GM21528 (cell line): Measurements from ENCODE around the gene IFNLR1.

Experiments
- ATAC-seq: cut with Tn5 transposase; IDR thresholded peaks from one replicate; pipeline ENCODE4 v1.9.1; 2021; ENCODE audit warnings: mild to moderate bottlenecking, moderate library complexity; ENCODE audit not compliant: unreplicated experiment, low FRiP score

Gene IFNLR1

GRCh38 chr1:24152631-24153494 is 34.2 kb downstream of the IFNLR1 start:
- no peak for ATAC-seq

DNA sequence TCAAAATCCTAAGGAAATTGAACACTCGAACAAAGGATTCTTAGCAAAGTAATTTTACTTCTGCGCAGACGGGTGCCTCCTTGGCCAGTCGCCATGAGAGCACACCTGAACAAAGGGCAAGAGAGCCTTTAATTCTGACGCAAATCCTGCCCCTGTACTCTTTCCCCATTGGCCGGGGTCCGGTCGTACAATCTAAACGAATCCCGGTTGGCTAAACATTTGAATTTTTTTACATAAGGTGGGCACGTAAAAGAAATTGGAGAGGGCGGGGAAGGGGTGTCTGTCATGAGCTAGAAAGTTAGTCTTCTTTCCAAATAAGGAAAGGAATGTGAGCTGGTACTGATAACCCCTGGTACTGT is 35.9 kb downstream of the IFNLR1 start:
- no peak for ATAC-seq

- ATAC-seq = no peak
Measured at GRCh38 chr1:24150234-24151174, 36.6 kb downstream of the IFNLR1 start.

GRCh38 chr1:24149866-24150233 is 37.2 kb downstream of the IFNLR1 start:
- ATAC-seq = no peak

DNA sequence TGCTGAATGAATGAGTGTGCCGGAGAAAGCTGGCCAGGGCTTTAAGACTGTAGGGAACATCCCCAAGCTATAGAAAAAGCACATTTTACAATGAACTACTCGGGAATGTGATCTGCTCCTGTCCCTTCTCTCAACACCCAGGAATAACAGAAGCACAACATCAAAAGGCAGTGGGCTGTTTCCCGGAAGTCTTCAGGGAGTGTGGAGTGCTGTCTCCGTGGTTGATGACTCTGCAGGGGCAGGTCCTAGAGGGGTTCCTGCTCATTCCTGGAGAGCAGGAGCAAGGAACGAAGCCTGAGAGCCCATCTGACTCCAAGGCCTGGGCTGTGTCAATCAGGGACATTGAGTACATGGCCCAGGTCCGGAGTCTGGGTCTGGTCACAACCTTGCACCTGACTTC is 39.3 kb downstream of the IFNLR1 start:
- ATAC-seq = no peak

- ATAC-seq = no peak
Measured at GRCh38 chr1:24147194-24147593, 39.9 kb downstream of the IFNLR1 start.

DNA sequence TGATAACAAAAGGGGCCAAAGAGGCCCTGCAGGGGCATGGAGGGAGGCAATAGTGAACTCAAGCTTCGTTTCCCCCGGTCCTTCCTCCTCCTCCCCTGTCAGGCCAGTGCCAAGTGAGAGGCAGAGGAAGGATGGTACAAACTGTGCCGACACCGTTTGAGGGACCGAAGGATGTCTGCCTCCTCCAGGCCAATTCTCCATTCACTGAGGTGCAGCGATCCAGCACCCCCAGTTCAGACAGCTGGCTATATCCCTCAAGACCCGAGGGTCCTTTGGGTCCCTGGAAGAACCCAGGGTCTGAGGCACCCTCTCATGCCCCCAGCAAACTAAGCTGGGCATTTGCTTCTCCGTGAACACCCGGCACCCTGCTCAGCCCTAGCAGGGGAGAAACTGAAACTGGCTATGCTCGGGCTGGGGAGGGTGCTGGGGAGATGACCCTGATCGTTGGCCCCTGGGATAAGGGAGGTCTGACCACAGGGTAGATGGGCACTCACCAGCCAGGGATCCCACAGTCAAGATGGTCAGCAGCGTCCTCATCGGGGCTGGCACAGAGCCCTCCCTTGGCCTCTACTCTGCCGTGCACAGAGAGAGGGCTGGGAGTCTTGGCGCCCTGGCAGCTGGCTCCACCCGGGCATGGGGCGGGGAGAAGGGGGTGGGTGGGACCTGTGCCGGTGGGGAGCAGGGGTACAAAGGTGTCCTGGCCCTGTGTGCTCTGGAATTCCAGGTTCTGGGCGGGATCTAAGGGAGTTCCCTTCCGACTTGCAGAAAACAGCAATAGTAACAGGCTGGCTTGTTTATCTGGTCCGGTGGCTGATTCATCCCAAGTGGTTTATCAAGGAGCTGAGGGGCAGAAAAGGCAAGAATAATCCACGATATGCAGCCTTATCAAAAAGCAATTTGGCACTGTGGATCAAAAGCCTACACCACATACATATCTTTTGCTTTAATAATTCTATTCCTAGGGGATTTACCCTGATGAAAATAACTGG is 44.2 kb downstream of the IFNLR1 start, which contains the start of gene IL22RA1:
Gene IL22RA1 (minus strand): TSS at position 595 of the 989 bp plus-strand sequence. CDS start 58 bp downstream, at position 537.
- ATAC-seq = no peak

GRCh38 chr1:24141311-24141997 is 45.6 kb downstream of the IFNLR1 start:
- ATAC-seq = no peak

GRCh38 chr1:24140741-24141181 is 46.3 kb downstream of the IFNLR1 start:
- no peak for ATAC-seq

DNA sequence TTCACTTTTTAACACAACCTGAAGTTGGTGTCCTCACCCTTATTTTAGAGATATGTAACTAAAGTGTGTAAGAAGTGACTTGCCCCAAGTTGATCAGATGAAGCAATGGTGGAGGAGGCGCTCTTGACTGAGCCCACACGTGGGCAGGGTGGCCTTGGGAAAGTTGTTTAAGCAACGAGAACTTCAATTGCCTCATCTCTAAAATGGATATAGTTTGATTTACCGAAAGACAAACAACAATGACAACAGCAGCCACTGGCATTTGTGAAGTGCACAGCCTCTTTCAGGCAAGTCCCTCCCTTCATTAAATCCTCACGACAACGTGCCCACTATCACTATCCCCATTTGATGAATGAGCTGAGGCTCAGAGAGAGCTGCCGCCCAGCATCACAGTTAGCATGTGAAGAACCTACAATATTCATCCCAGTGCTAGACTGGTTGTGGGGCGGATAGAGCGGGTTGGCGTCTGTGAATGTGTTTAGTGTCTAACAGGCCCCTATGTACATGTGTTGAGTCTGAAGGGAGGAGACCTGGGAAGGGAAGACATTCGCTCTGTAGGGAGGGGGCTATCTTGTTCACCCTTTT is 47.2 kb downstream of the IFNLR1 start:
- no peak for ATAC-seq

DNA sequence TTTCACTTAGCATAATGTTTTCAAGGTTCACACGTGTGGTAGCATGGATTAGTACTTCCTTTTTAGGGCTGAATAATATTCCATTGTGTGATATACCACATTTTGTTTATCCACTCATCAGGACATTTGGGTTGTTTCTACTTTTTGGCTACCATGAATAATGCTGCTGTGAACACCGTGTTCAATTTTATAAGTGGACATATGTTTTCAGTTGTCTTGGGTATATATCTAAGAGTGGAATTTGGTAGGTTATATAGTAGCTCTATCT is 47.9 kb downstream of the IFNLR1 start:
- ATAC-seq = no peak

- no peak for ATAC-seq
Measured at GRCh38 chr1:24138476-24139221, 48.4 kb downstream of the IFNLR1 start.

GRCh38 chr1:24136956-24137539 is 50.0 kb downstream of the IFNLR1 start:
- no peak for ATAC-seq

DNA sequence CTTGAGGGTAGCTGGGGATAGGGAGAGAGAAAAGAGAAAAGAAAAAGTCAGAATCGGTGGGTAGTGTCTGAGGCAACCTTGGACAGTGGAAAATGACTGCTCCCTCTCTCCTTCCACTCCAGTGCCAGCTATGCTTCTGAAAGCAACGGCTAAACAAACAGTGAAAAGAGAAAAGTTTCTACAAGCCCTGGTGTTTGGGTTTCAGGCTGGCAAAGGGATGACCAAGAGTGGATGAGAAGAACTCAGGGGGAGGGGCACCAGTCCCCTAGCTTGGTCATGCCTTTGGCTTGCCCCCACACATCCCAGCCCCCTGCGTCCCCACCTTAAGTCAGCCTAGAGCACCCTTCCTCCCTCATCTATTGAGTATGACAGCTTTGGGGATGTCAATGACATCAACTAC is 52.7 kb downstream of the IFNLR1 start:
- ATAC-seq = no peak

DNA sequence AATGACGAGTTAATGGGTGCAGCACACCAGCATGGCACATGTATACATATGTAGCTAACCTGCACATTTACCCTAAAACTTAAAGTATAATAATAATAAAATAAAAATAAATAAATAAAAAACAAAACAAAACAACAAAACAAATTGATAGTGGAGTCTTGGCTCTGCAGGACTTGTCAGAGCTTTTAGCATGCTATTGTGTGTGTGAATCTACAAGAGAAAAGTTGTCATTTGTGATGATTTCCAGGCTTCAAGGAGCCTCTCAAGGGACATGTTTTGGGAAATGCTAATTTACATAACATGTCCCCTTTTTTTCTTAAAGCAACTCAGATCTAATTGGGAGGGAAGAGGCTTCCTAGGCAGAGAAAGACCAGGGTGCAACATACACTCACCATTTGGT is 53.3 kb downstream of the IFNLR1 start:
- ATAC-seq = no peak

- no peak for ATAC-seq
Measured at GRCh38 chr1:24130385-24130784, 56.7 kb downstream of the IFNLR1 start.

- no peak for ATAC-seq
Measured at GRCh38 chr1:24127801-24128363, 59.2 kb downstream of the IFNLR1 start.

- ATAC-seq = no peak
Measured at GRCh38 chr1:24127134-24127800, 59.8 kb downstream of the IFNLR1 start.
